Amniotic epithelial cell (primary cell): Measurements from ENCODE around the gene BPIFA2.
"Not testable (repeated sequence)": the region's sequence is repeated elsewhere in the genome, so short reads cannot be mapped to it uniquely, and the experiment has no call there.

ENCODE experiments used
- DNase-seq: peaks from one replicate; pipeline ENCODE4 v3.0.0-alpha.2; 2010; ENCODE audit warnings: low read depth

BPIFA2 gene

GRCh38 chr20:33160681-33161080 lies 7.3 kb upstream of the BPIFA2 start:
- no peak for DNase-seq

DNA sequence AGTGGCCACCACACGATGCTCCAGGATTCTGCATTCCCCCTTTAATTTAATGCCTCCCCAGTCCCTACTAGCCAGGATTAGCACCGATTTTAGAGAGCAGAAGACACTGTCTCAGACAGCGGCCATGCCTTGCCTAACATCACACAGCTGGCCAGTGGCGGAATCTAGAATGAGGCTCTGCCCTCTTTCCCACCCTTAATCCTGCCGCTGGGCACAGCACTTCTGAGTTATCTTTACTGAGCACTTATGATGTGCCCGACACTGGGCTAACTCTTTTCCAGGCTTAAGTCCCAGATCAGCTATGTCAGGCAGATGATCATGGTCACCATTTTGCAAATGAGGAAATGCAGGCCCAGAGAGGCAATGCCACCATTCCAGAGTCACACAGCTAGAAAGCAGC lies 5.6 kb upstream of the BPIFA2 start:
- no peak for DNase-seq

GRCh38 chr20:33162753-33163152 lies 5.2 kb upstream of the BPIFA2 start:
- DNase-seq: no peak

- DNase-seq: no peak
These were observed 3.9 kb upstream of the BPIFA2 start for GRCh38 chr20:33163856-33164762.

DNA sequence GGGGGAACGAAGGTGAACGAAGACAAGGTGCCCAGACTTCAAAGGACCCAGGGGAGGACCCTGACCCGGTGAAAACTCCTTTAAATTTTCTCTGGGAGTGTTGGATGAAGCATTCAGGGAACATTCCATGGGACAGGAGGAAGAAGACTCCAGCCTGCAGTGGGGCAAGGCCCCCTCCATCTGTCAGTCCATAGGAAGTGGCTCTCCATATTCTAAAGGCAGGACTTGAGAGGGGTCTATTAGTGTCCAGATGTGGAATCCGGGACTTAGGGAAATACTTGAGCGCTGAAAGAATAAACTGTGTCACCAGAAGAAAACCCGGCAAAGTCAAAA lies 3.2 kb upstream of the BPIFA2 start:
- DNase-seq: no peak

- no peak for DNase-seq
These were observed 2.4 kb upstream of the BPIFA2 start for GRCh38 chr20:33165416-33166055.

DNA sequence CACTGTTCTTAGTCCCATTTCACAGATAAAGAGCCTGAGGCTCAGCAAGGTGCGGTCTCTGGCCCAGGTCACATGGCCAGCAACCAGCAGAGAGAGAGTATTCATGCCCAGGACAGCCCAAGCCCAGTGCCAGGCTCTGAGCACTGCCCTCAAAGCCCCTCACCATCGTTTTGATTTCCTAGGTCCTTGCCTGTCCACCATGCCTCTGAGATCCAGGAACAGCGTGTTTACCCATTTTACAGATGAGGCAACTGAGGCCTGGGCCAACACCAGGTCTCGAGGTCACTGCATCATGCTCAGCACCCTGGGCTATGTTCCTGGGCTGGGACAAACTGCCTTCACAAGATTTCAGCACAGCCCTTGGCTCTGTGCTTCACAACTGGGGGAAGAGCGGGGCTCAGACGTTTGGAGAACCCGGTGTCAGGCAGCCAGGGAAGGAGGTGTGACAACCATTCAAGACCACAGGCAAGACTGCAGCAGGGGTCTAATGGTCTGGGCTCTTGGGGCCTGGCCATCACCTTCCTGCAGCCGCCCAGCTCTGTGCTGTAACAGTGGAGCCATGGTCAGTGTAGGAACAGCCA lies 1.3 kb upstream of the BPIFA2 start:
- DNase-seq: no peak

GRCh38 chr20:33169176-33169794 lies 1.3 kb downstream of the BPIFA2 start:
- peak; percentile 1 for DNase-seq

GRCh38 chr20:33172781-33173180 lies 4.8 kb downstream of the BPIFA2 start:
- no peak for DNase-seq

GRCh38 chr20:33175123-33175522 lies 7.2 kb downstream of the BPIFA2 start:
- no peak for DNase-seq

GRCh38 chr20:33176101-33176500 lies 8.1 kb downstream of the BPIFA2 start:
- no peak for DNase-seq

- DNase-seq: no peak
These were observed 9.9 kb downstream of the BPIFA2 start for GRCh38 chr20:33177866-33178265.

GRCh38 chr20:33178726-33179125 lies 10.8 kb downstream of the BPIFA2 start:
- no peak for DNase-seq

- no peak for DNase-seq
These were observed 12.2 kb downstream of the BPIFA2 start for GRCh38 chr20:33180169-33180568.

DNA sequence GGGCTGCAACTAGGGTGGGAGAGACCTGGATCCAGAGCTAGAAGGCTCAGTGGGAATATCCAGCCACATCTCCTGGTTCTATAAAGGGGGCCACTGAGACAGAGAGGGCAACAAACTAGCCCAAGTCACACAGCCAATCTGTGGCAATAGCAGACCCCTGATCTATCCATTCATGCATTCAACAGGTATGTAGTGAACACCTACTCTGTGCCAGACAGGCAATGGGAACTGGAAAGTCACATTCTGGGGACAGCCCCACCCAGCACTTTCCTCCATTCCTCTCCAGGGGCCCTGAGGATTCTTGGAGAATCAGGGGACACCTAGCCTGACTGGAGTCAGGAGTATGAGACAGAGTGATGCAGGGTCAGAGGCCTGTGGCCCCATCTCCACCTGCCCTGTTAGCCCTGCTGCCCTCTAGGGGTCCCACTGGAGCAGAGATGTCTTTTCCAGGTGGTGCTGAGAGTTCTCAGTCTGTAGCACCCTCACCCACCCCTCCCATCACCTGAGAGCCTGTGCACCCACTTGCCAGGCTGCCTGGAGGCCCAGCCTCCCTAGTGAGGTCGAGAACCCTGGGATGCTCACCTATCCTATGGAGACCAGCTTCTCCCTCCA lies 13.6 kb downstream of the BPIFA2 start:
- no peak for DNase-seq

DNA sequence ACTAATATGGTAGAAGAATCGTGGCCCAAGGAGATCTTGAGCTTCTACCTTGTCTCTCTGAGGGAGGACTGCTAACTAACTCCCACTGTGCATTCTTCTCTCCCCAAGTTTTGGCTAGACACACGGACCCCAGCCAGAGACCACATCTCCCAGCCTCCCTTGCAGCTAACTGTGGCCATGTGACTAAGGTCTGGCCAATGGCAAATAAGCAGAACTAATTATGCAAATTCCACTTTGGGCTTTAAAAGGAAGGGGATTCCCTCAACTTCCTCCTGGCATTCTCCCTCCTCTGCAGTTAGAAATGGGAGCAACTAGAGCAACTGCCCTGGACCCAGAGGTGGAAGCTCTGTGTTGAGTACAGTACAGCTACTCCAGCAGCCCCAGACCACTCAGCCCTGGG lies 15.4 kb downstream of the BPIFA2 start:
- DNase-seq: no peak

- DNase-seq: not testable (repeated sequence)
These were observed 17.2 kb downstream of the BPIFA2 start for GRCh38 chr20:33185031-33185590.

DNA sequence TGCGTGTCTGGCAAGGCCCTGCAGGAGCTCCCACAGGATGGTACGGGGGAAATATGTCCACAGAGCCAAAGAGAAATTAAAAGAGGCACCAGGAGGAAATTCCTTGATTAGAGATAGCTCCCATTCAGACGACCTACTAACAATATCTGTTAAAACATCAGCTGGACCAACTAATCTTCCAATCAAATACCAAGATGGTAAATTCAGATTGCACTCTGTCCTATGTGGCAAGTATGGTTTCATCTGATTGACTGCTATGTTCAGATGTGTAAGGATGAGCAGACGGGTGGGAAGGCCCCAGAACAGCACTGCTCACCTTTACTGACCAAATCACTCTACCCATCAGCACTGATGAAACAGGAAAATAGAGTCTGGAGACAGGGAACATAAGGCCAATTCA lies 19.5 kb downstream of the BPIFA2 start:
- DNase-seq: no peak

DNA sequence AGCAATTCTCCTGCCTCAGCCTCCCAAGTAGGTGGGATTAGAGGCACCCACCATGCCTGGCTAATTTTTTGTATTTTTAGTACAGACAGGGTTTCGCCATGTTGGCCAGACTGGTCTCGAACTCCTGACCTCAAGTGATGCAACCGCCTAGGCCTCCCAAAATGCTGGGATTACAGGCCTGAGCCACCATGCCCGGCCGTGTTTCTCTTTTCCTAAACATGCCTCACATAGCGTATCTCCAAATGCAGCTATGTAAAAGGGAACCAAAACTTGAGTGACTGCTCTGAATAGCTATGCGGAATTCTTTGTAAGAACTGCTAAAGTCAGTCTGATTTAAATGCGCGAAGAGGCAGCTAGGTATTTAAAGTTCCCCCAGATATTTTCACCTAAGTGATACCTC lies 20.5 kb downstream of the BPIFA2 start:
- DNase-seq: no peak

- no peak for DNase-seq
These were observed 23.5 kb downstream of the BPIFA2 start for GRCh38 chr20:33191484-33191883.

GRCh38 chr20:33191955-33192354 lies 24.0 kb downstream of the BPIFA2 start:
- no peak for DNase-seq

DNA sequence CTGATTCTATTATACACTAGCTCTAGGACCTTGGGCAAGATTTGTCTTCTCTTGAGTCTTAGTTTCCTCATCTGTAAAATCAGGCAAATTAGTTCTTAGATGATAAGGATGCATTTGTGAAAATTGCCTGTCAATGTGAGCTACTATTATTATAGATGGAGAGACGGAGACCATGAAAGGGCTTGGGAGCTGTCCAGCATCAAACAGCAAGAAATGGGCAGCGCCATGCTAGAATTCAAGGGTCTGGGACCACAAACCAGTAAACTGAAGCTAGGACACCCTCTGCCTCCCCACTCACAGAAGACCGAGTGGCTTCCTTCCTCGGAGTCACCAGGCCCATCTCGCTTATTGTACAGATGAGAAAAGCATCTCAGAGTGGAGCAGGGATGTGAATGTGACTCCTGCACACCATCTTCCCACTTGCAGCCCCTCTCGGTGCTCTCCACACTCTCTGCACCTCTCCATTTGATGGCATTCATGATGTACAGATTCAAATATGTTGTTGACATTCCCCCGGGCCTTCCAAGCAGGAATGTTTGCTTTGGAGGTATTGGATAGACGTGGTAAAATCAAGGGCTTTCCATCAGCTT lies 25.0 kb downstream of the BPIFA2 start:
- no peak for DNase-seq
